H1 (cell line): ENCODE measurements around the gene ZSWIM4. TPM values are rescaled to one million over a fixed set of nuclear protein-coding genes. Genes with fewer than 3 reads are reported as not detected.

Experiments used
- CTCF ChIA-PET: fragments of 300-600 bp; sonication (Branson Sonifier 250); formaldehyde crosslinking; loops from one replicate; lab custom pipeline; 2021; ENCODE audit not compliant: partially characterized antibody; lab: Charles Lee
- POLR2A ChIA-PET: fragments of 300-600 bp; sonication (Branson Sonifier 250); formaldehyde crosslinking; loops from one replicate; lab custom pipeline; 2021; ENCODE audit warnings: inconsistent platforms; ENCODE audit not compliant: partially characterized antibody; lab: Charles Lee
- DNase-seq, 2 experiments: peaks; one replicate each; pipeline versions ENCODE4 v3.0.0 to v3.0.0-alpha.2; 2010 to 2022; ENCODE audit warnings: low spot score in 2 of 2, low read depth in 1 of 2, mixed read lengths in 1 of 2
- FAIRE-seq: peaks from 2 replicates; lab custom pipeline; 2011; peaks lifted over from hg19 to GRCh38; lab: Jason Lieb, UNC
- H2AFZ ChIP-seq: 2 replicates; pipeline ENCODE4 v1.8.1; 2012; ENCODE audit warnings: low read length, inconsistent platforms
- H2AK5ac ChIP-seq: 2 replicates; pipeline ENCODE4 v1.6.1; 2013; ENCODE audit warnings: low read depth, low read length
- H2BK120ac ChIP-seq: replicated peaks from 2 replicates; pipeline ENCODE3; 2013; ENCODE audit warnings: low read depth, low read length, inconsistent platforms
- H2BK12ac ChIP-seq: 2 replicates; pipeline ENCODE4 v1.6.1; 2013; ENCODE audit warnings: low read depth, low read length
- H2BK15ac ChIP-seq: 2 replicates; pipeline ENCODE4 v1.6.1; 2013; ENCODE audit warnings: low read length
- H2BK20ac ChIP-seq: 2 replicates; pipeline ENCODE4 v1.6.1; 2013; ENCODE audit warnings: low read length
- H2BK5ac ChIP-seq: 2 replicates; pipeline ENCODE4 v1.6.1; 2013; ENCODE audit warnings: low read depth, low read length
- H3K14ac ChIP-seq: 2 replicates; pipeline ENCODE4 v1.6.1; 2013; ENCODE audit warnings: inconsistent platforms; ENCODE audit not compliant: insufficient read length
- H3K18ac ChIP-seq: 2 replicates; pipeline ENCODE4 v1.6.1; 2013; ENCODE audit warnings: low read length; ENCODE audit errors: extremely low read depth
- H3K23ac ChIP-seq: 2 replicates; pipeline ENCODE4 v1.6.1; 2013; ENCODE audit warnings: inconsistent platforms; ENCODE audit not compliant: insufficient read length
- H3K23me2 ChIP-seq: 2 replicates; pipeline ENCODE4 v1.6.1; 2013; ENCODE audit warnings: low read depth, low read length
- H3K27ac ChIP-seq: 2 replicates; pipeline ENCODE4 v1.6.1; 2011; ENCODE audit warnings: low read depth, low read length, inconsistent platforms
- H3K27me3 ChIP-seq, 4 experiments: replicated peaks in 1 of 4; 1 replicate in 1 of 4; 2 replicates in 3 of 4; pipeline versions ENCODE4 v1.6.1 to v1.8.1; 2011 to 2013; ENCODE audit warnings: low read length in 3 of 4, mild to moderate bottlenecking in 3 of 4, inconsistent platforms in 2 of 4, mixed read lengths in 2 of 4, moderate library complexity in 1 of 4; ENCODE audit not compliant: control insufficient read depth in 3 of 4, insufficient read depth in 3 of 4; ENCODE audit errors: extremely low read depth in 1 of 4
- H3K36me3 ChIP-seq, 4 experiments: 2 replicates each; pipeline versions ENCODE4 v1.6.1 to v1.8.1; 2011 to 2013; ENCODE audit warnings: mild to moderate bottlenecking in 4 of 4, low read length in 3 of 4, moderate library complexity in 2 of 4, control low read depth in 1 of 4, inconsistent platforms in 1 of 4; ENCODE audit not compliant: insufficient read depth in 4 of 4, control insufficient read depth in 2 of 4
- H3K4ac ChIP-seq: replicated peaks from 2 replicates; pipeline ENCODE3; 2013; ENCODE audit warnings: low read length, low read depth, mixed read lengths, inconsistent platforms; ENCODE audit not compliant: insufficient read length
- H3K4me1 ChIP-seq, 4 experiments: replicated peaks in 1 of 4; 1 replicate in 1 of 4; 2 replicates in 3 of 4; pipeline versions ENCODE4 v1.6.1 to v1.8.1; 2011 to 2013; ENCODE audit warnings: low read length in 3 of 4, inconsistent platforms in 2 of 4, mixed read lengths in 1 of 4; ENCODE audit not compliant: insufficient read depth in 4 of 4, control insufficient read depth in 3 of 4
- H3K4me2 ChIP-seq, 2 experiments: 2 replicates each; pipeline versions ENCODE4 v1.6.1 to v1.8.1; 2011 to 2013; ENCODE audit warnings: low read depth in 2 of 2, low read length in 2 of 2, control low read depth in 1 of 2, inconsistent platforms in 1 of 2, mild to moderate bottlenecking in 1 of 2; ENCODE audit not compliant: insufficient read depth in 1 of 2
- H3K4me3 ChIP-seq, 4 experiments: fragments of 200-600, 300-600 bp in 1 of 4; sonication (generic), shearing (Covaris generic), sonication (Bioruptor Twin) in 1 of 4; 2 replicates each; pipeline versions ENCODE4 v1.5.1 to v1.8.1; 2011 to 2016; ENCODE audit warnings: low read length in 4 of 4, low read depth in 3 of 4, control low read depth in 2 of 4, inconsistent platforms in 2 of 4, mild to moderate bottlenecking in 2 of 4, mixed read lengths in 1 of 4, moderate library complexity in 1 of 4; ENCODE audit not compliant: insufficient read depth in 2 of 4; ENCODE audit errors: extremely low read depth in 1 of 4
- H3K56ac ChIP-seq: replicated peaks from 2 replicates; pipeline ENCODE3; 2013; ENCODE audit warnings: low read depth, mild to moderate bottlenecking, mixed read lengths, low read length, inconsistent platforms; ENCODE audit not compliant: insufficient read length
- H3K79me1 ChIP-seq: 2 replicates; pipeline ENCODE4 v1.6.1; 2013; ENCODE audit warnings: low read depth, low read length, control low read depth
- H3K79me2 ChIP-seq, 2 experiments: 2 replicates each; pipeline versions ENCODE4 v1.6.1 to v1.8.1; 2012 to 2013; ENCODE audit warnings: low read length in 2 of 2, mild to moderate bottlenecking in 2 of 2, inconsistent platforms in 1 of 2; ENCODE audit not compliant: insufficient read depth in 2 of 2, control insufficient read depth in 1 of 2
- H3K9ac ChIP-seq, 4 experiments: replicated peaks in 1 of 4; 1 replicate in 1 of 4; 2 replicates in 3 of 4; pipeline versions ENCODE4 v1.6.1 to v1.8.1; 2011 to 2013; ENCODE audit warnings: low read depth in 3 of 4, low read length in 3 of 4, control low read depth in 2 of 4, mild to moderate bottlenecking in 2 of 4, moderate library complexity in 2 of 4, inconsistent platforms in 1 of 4; ENCODE audit errors: extremely low read depth in 1 of 4
- H3K9me3 ChIP-seq, 2 experiments: 2 replicates each; pipeline versions ENCODE4 v1.6.1 to v1.8.1; 2012 to 2013; ENCODE audit warnings: mild to moderate bottlenecking in 2 of 2, moderate library complexity in 2 of 2, control low read depth in 1 of 2, inconsistent platforms in 1 of 2, low read depth in 1 of 2, low read length in 1 of 2, mixed read lengths in 1 of 2; ENCODE audit not compliant: insufficient read depth in 2 of 2
- H4K20me1 ChIP-seq, 2 experiments: replicated peaks in 1 of 2; 2 replicates each; pipeline versions ENCODE3 to v1.8.1; 2011 to 2013; ENCODE audit warnings: inconsistent platforms in 2 of 2, low read length in 2 of 2, mild to moderate bottlenecking in 1 of 2; ENCODE audit not compliant: insufficient read depth in 2 of 2, control insufficient read depth in 1 of 2
- H4K5ac ChIP-seq: 2 replicates; pipeline ENCODE4 v1.6.1; 2013; ENCODE audit warnings: low read length, low read depth, mixed read lengths, inconsistent platforms; ENCODE audit not compliant: insufficient read length
- H4K8ac ChIP-seq: 2 replicates; pipeline ENCODE4 v1.8.0; 2013; ENCODE audit warnings: mild to moderate bottlenecking, moderate library complexity, low read length, inconsistent platforms; ENCODE audit not compliant: insufficient read depth; ENCODE audit errors: extremely low read depth
- H4K91ac ChIP-seq: replicated peaks from 2 replicates; pipeline ENCODE3; 2013; ENCODE audit warnings: low read length, mixed read lengths, inconsistent platforms; ENCODE audit not compliant: insufficient read length
- EZH2 ChIP-seq: fragments of 200-600 bp; sonication (generic); IDR thresholded peaks from 2 replicates; pipeline ENCODE4 v1.7.1; 2012; ENCODE audit warnings: low read depth, mild to moderate bottlenecking, moderate library complexity, low read length, inconsistent platforms; ENCODE audit not compliant: severe bottlenecking
- RFX5 ChIP-seq: IDR thresholded peaks from 2 replicates; pipeline ENCODE4 v1.6.1; 2011; ENCODE audit warnings: low read depth, low read length, improper control_type of control experiment, borderline replicate concordance
- SIN3A ChIP-seq, 2 experiments: IDR thresholded peaks in 1 of 2; conservative IDR thresholded peaks in 1 of 2; 2 replicates each; pipeline ENCODE4 v1.6.1; 2011 to 2012; ENCODE audit warnings: low read length in 2 of 2, improper control_type of control experiment in 1 of 2, low read depth in 1 of 2, mild to moderate bottlenecking in 1 of 2
- TCF12 ChIP-seq: IDR thresholded peaks from 2 replicates; pipeline ENCODE4 v1.6.1; 2011; ENCODE audit warnings: low read depth, mild to moderate bottlenecking, low read length
- WGBS, 2 experiments: shearing (Covaris generic) in 1 of 2; methylation state at CpG; one replicate each; pipeline versions ENCODE4 v1.1.6 to v1.1.7; 2013 to 2015; ENCODE audit warnings: low lambda C conversion rate in 2 of 2, mixed read lengths in 2 of 2, inconsistent platforms in 1 of 2, low coverage in 1 of 2, missing lambda C conversion rate in 1 of 2; ENCODE audit not compliant: insufficient replicate concordance in 2 of 2, insufficient coverage in 1 of 2, insufficient read length in 1 of 2; ENCODE audit errors: extremely low coverage in 1 of 2, missing lambda C conversion rate in 1 of 2; 5-methylcytosine and 5-hydroxymethylcytosine counted together
- polyA plus RNA-seq, 7 experiments: library from polyadenylated mRNA; depleted of rRNA in 3 of 7; stranded (reverse) in 5 of 7; unstranded in 2 of 7; fragments of >200 nt in 5 of 7; fragments of 200-250 nt in 2 of 7; gene quantifications; 1 replicate in 5 of 7; 2 replicates in 1 of 7; 4 replicates in 1 of 7; pipeline versions ENCODE4 v1.2.1 to v1.2.3, GENCODE V29; 2011 to 2013; ENCODE audit warnings: missing spikeins in 2 of 7, mixed read lengths in 2 of 7
- total RNA-seq: library from RNA; stranded (reverse); fragmentation: NEBNext Ultra II Directional; extraction: Animal tissue kit (Norgen Biotek cat#: 25700); gene quantifications from 2 replicates; pipeline ENCODE4 v1.2.1, GENCODE V29; 2021

ZSWIM4 gene
- total and polyA plus RNA-seq, 2 of the 8 experiments (the other 6 are each of a cell fraction or from before 2014, with no cell fraction given) = 12.2 to 31.1 TPM

GRCh38 chr19:13873834-13874515 is 78.7 kb downstream of the ZSWIM4 start:
- Histone ChIP-seq H3K14ac (no peak overlapping the region), H2BK120ac (no peak overlapping the region), H4K91ac (no peak overlapping the region), H2BK12ac (no peak overlapping the region), H3K18ac (no peak overlapping the region), H3K4ac (no peak overlapping the region), H3K9me3 (no peaks in the 10 kb centered on the region), H2BK5ac (no peak overlapping the region), H3K36me3 (no peaks in the 10 kb centered on the region), H3K9ac (no peak overlapping the region), H4K8ac (no peak overlapping the region), H2AK5ac (no peak overlapping the region), H3K79me1 (no peaks in the 10 kb centered on the region), H4K20me1 (peaks cover 0 to 10% of the 10 kb centered on the region in 2 experiments), H4K5ac (no peak overlapping the region), H3K23me2 (no peaks in the 10 kb centered on the region), H3K56ac (no peak overlapping the region), H3K27ac (no peak overlapping the region), H3K27me3 (peaks cover 36 to 78% (median 59%) of the 10 kb centered on the region in 4 experiments), H2BK20ac (no peak overlapping the region), H3K4me2 (0 out of 4 replicates have a peak overlapping the region, but pooled peaks of 1 of the 2 experiments have one; percentile 8), H2BK15ac (no peak overlapping the region), H3K79me2 (no peaks in the 10 kb centered on the region), H3K23ac (no peak overlapping the region), H3K4me3 (no peak overlapping the region), H3K4me1 (no peaks in the 10 kb centered on the region; a peak in 2 of 7 replicates), H2AFZ (no peak overlapping the region)
- FAIRE-seq (no peak), DNase-seq (no peak)
- TF ChIP-seq SIN3A (conservative IDR thresholded peaks at IDR 0.05 in 1 of 2, IDR thresholded peaks at IDR 0.05 in 1 of 2; ENCODE audit: low read depth in 1 of 2, low read length in 2 of 2) = no peak
- no peak for TF ChIP-seq RFX5
- TF ChIP-seq TCF12 = no peak
- peak; percentile 3 for TF ChIP-seq EZH2
- 67% methylated on average over 23 of the region's 35 CpGs; no CpG with 5 or more reads in 1 of the 2 experiments for WGBS, 2 experiments
- CTCF ChIA-PET = interaction anchor here (0.6 to 1.1 kb wide), 3 partner anchors 12 to 370 kb away, joined by 3 to 4 read pairs (median 3); no protein-coding TSS in a partner anchor
- POLR2A ChIA-PET = interaction anchor here (1.5 kb wide), 2 partner anchors 10 to 26 kb away, joined by 4 to 7 read pairs; no protein-coding TSS in a partner anchor
